Cerebellar cortex (tissue), 1 donor: Measurements from ENCODE around the gene ARFIP1.
"Not testable (repeated sequence)": the region's sequence is repeated elsewhere in the genome, so short reads cannot be mapped to it uniquely, and the experiment has no call there.

Experiments used
- DNase-seq: peaks from one replicate; pipeline ENCODE4 v3.0.0-alpha.2; 2015; ENCODE audit warnings: low spot score

The ARFIP1 gene, protein sequence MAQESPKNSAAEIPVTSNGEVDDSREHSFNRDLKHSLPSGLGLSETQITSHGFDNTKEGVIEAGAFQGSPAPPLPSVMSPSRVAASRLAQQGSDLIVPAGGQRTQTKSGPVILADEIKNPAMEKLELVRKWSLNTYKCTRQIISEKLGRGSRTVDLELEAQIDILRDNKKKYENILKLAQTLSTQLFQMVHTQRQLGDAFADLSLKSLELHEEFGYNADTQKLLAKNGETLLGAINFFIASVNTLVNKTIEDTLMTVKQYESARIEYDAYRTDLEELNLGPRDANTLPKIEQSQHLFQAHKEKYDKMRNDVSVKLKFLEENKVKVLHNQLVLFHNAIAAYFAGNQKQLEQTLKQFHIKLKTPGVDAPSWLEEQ

DNA sequence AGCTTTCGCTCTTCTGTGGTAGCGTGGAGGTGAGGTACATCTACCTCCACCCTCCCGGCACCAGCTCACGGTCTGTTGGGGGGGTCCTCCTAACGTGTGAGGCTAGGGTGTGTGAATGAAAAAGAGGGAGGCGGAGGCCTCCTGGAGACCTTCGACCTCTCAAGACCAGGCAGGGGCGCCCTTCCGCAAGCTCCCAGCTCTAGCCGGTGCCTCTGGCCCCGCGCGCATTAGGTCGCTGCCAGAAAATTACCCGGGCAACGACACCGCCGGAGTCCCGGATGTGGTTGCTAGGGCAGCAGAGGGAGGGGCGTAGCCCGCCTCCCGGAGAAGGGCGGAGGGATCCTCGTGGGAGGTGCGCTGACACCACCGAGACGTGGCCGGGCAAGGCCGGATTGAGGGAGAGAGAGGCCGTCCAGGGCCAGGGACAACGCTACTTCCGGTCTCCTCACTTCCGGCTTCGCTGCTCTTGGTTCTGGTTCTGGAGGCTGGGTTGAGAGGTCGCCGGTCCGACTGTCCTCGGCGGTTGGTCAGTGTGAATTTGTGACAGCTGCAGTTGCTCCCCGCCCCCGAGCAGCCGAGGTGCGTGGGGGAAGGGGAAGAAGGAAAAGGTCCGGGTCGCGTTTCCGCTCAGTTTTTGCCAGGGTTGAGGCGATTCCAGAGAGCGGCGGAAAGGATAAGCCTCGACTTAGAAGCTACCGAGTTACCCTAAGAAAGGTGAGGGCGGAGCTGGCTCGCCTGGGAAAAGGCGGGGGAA is at the start of gene ARFIP1, which contains the start of gene TIGD4:
Gene ARFIP1 (plus strand): TSS at position 442 of the 754 bp plus-strand sequence. CDS start 49,680 bp downstream, outside the sequence.
Gene TIGD4 (minus strand): TSS at position 218 of the 754 bp plus-strand sequence. CDS start 8,726 bp downstream, outside the sequence.
- peak; percentile 99 for DNase-seq

DNA sequence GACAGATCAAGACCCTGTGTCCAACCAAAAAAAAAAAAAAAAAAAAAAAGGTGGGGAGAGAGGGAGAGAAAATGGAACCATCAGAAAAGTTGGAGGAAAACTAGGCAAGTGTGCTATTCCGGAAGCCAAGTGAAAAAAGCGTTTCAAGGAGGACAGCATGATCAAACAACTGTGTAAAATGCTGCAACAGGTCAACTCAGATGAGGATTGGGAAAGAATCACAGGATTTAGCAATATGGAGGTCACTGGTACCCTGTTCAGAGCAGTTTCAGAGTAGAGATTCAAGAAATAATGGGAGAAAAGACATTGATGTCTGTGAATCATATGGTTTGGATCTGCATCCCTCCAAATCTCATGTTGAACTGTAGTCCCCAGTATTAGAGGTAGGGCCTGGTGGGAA is 47.8 kb upstream of the ARFIP1 start:
- DNase-seq = no peak

DNA sequence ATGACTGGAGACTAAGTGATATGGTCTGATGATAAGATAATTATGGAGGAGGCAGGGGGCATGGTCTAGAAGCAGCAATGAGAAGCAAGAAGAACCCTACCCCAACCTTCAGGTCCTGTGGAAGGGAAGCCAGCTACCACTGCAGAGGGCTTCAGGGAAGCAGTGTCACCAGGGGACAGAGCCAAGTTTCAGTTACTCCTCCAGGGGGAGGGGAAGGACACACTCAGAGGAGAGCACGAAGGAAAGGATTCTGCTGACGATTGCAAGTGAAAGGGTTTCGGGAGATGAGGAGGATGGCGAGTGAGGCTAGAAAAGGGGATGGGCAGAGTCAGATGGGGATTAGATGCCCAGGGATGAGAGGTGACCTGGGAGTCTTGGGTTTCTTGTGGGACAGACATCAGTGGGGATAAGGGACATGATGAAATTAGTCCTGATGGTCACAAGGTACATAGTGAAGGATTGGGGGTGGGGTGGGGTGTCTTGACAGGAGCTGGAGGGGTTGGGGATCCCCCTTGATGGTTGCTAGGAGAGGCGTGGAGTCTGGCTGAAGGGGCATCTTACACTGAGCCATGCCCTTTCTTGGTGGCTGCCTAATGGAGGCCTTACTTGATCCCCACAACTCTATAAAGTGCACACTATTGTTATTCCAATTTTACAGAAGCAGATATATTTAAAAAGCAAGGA is 45.6 kb upstream of the ARFIP1 start:
- no peak for DNase-seq

DNA sequence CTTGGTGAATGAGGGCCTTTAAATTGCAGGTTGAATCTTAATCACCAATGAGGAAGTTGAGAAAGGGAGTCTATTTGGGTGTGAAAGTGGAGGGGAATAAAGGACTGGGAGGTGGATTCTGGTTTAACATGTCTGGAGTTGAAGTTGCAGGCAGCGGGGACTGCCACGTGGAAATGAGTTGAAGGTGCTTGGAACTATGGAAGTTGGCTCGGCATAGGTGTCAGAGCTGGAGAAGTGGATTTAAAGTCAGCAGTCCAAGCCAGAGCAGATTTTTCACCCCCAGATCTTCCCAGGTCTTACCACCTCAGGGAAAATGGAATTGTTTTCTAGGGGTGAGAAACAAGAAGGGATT is 45.1 kb upstream of the ARFIP1 start:
- DNase-seq = no peak

DNA sequence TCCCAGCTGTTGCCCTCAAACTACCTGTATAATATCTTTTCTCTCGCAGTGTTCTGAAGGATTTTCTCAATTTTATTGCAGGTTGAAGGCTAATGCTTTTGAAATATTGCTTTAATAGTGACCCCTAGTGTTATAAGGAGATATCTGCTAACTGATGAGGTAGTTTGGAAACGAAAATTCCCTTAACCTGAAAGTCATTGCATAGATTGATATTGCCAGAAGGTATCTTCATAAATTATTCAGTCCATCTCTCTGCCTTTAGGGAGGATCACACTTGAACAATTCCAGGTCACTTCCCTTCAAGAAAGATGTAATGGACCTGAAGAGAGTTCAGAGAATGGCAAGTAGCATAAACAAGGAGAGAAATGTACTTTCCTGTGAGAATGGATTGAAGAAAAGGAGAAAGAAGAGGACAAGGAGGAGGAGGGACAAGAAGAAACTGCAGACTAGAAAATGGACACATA is 44.3 kb upstream of the ARFIP1 start:
- peak; percentile 22 for DNase-seq

DNA sequence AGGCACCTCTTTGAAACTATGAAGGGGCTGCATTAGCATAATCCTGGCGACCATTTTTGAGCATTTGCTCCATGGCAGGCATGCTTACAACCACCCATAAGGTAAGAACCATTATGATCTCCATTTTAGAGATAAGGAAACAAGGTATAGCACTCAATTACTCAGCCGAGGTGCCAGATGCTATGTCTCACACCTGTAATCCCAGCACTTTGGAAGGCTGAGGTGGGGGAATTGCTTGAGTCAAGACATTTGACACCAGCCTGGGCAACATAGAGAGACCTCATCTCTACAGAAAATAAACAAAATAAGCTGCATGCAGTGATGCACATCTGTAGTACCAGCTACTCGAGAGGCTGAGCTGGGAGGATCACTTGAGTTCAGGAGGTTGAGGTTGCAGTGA is 43.8 kb upstream of the ARFIP1 start:
- DNase-seq = no peak

DNA sequence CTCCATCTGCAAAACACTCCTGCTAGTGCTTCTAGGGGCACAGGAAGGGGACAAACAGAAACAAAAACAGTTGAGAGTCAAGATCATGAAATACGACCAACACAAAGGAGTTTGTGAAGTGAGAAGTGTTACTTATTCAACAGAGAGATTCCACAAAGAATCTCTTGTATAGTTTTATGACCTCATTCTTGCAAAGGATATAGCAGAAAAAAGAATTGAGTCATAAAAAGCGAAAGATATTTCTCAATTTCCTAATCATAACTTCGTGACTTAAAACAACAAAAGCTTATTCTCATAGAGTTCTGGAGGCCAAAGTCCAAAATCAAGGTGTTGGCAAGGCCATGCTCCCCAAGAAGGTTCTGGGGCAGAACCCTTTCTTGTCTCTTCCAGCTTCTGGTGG is 40.9 kb upstream of the ARFIP1 start:
- no peak for DNase-seq

DNA sequence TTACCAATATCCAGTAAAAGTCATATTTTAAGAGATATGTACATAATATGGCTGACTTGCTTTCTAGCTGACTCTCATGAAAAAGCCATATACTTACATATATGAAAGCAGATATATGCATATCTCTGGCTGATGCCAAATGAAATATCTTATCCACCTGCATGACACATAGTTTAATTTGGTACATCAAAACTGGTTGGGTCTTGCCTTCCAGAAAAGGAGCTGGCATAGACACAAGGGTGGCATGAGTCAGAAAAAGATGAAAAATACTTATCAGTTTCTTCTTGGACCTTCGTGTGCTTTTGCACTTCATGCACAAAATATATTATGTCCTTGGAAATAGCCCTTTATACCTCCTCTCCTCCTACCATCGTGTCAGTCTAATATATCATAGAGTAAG is 32.3 kb upstream of the ARFIP1 start:
- no peak for DNase-seq

DNA sequence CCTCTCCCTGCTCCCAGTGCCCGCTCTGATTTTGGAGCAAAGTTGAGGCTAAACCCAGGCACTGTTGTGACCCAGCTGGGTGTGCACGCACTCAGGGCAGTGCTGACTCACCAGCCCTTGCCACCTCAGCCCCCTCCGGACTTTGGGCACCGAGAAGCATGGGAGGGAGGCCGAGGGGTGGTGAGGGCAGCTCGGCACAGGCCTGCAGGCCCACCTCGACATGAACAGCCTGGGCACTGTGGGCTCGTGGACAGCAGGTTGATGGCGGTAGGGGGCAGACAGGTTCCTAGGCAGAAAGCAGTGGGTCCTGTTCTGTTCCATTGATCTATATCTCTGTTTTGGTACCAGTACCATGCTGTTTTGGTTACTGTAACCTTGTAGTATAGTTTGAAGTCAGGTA is 31.1 kb upstream of the ARFIP1 start:
- no peak for DNase-seq

DNA sequence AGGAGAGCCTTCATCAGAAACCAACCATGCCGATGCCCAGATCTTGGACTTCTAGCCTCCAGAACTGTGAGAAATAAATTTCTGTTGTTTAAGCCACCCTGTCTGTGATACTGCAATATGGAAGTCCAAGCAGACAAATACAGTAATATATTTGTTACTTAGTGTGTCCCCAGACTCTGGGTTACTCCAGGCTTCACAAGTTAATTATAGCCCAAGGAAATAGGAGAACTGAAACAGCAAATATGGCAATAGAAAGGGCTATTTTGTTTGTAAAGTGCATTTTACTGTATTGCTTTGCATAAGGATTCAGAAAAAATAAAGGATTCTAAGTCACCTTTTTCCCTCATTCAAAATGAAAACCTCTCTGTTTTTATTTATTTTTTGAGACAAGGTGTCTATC is 16.0 kb upstream of the ARFIP1 start:
- no peak for DNase-seq

DNA sequence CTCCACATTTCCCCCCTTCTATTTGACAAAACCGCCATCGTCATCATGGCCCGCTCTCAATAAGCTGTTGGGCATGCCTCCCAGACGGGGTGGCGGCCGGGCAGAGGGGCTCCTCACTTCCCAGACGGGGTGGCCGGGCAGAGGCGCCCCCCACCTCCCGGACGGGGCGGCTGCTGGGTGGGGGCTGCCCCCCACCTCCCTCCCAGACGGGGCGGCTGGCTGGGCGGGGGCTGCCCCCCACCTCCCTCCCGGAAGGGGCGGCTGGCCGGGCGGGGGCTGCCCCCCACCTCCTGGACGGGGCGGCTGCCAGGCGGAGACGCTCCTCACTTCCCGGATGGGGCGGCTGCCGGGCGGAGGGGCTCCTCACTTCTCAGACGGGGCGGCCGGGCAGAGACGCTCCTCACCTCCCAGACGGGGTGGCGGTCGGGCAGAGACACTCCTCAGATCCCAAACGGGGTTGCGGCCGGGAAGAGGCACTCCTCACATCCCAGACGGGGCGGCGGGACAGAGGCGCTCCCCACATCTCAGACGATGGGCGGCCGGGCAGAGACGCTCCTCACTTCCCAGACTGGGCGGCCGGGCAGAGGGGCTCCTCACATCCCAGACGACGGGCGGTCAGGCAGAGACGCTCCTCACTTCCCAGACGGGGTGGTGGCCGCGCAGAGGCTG is 14.6 kb upstream of the ARFIP1 start:
- not testable (repeated sequence) for DNase-seq

DNA sequence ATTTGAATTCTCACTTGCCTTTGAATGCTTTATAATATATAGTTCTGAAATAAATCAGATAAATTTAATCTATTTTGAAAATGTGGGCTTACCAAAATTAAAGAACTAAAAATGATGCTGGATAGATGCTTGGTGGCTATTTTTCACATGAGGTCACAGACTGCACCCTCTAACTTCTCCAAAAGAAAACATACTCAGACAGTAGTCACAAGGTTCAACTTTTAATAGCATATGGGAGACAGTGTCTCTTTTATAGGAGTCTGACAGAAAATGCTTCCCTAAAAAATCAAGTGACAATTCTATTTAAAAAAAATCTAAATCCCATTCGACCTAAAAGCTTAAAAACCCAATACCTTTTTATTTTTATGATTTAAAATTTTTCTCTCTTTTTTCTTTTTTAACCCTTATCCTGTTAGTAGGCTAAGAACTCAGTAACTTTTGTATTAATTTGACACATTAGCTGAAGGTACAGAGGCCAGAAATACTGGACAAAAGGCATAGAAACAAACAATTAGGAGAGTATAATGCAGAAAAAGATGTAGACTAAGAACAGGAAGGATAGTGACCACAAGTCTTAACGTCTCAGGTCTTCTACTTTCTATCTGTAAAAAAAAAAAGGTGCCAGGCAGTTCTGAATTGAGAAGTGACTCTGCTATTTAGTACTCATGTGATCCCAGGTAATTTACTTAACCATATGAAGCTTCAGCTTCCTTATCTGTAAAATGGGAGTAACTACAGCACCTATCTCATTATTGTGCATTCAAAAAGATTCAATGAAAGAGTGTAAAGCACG is 7.8 kb upstream of the ARFIP1 start:
- no peak for DNase-seq

DNA sequence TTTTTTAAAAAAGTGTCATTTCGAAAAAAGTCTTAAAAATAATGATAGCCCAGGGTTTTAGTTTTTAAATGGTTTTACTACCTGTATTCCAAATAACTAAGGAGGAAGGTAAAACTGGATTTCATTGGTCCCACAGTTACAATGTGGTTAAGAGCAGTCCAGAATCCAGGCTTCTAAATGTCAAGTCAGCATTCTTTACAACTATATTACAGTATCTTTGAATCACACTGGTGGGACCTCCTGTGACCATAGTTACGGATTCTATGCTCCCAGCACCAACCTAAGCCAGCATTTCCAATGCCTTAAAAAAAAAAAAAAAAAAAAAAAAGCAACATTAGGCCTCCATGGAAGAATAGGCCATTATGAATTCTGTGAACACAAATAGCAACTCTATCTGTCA is 6.4 kb upstream of the ARFIP1 start:
- no peak for DNase-seq

DNA sequence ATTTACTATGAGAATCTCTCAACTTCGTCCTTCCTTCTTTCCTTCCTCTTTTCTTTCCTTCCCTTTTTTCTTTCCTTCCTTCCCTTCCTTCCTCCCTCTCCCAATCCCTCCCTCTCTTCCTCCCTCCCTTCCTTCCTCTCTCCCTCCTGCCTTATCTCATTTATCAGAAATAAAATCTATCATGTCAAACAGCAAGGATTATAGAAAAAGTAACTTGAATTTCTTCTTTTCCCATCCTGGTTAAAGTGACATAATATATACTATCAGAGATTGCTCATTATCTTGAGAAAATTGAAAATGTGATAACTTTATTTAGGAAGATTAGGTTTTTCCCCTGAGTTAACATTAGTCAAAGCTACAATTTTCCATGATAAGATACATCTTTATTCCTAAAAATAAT is 5.8 kb upstream of the ARFIP1 start:
- no peak for DNase-seq

DNA sequence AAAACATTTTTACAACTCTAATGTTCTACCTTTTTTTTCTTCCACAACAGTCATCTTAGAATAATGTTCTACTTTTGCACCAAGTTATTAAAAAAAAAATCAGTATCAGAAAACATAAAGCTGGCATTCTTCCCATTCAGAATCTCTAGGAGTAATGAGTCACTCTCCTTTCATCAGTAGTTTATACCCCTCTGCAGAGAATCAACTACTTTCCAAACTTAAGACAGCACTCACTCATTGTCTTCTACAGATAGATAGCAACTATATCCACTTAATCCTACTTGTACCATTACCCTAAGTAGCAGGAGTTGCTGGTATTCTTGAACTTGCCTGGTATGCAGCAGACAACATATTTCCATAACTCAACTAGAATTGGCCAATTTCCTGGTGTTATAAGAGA is 3.4 kb upstream of the ARFIP1 start:
- no peak for DNase-seq

DNA sequence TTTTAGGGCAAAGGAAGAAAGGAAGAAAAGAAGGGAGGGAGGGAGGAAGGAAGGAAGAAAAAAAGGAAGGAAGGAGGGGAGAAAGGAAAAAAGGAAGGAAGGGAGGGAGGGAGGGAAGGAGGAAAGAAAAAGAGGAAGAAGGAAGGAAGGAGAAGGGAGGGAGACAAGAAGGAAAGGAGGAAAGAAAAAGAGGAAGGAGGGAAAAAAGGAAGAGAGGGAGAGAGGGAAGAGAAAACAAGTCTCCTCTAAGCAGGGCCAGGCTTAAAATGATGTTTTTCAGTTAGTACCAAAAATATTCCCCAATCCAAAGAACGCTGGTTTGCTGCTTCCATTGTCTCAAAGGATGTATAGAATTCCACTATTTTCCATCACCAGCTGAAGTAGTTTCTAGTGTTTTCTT is 2.3 kb upstream of the ARFIP1 start:
- DNase-seq = no peak

DNA sequence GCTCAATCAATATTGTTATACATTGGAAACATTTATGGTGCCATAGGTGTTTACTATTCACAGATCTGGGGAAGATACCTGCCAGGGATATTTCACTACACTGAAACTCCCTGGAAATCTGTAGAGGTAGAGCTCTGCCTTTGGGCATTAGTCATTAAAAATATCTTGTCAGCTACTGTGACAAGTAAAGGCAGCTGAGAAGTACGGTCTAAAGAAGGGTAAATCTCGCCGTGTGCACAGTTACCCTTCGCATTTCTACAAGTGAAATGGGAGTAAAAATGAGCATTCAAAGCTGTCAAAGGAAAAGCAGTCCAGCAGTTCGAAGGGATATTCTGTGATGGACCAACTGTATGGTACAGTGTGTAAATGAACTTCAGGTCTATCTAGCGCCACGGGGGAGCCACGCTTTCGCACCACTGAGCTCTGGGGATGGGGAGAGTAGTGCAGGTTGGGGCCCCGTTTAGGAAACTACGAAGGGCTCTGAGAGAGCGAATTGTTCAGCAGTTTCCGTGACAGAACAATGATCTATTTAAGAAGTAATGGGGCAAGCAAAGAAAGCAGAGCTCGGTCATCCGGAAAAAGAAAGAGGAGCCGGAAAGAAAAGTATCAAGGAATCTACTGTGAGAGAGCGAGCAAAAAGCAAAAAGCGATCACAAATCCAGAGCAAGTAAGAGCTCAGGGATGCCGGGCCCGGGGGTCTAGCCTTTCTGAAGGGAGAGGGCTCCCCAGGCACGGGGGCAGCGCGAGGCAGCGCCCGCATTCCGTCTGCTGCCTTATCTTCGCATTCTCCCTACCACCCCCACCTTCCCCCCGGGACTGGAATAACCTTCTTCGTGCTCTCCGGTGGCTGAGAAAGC is 870 bp upstream of the ARFIP1 start:
- peak; percentile 49 for DNase-seq

DNA sequence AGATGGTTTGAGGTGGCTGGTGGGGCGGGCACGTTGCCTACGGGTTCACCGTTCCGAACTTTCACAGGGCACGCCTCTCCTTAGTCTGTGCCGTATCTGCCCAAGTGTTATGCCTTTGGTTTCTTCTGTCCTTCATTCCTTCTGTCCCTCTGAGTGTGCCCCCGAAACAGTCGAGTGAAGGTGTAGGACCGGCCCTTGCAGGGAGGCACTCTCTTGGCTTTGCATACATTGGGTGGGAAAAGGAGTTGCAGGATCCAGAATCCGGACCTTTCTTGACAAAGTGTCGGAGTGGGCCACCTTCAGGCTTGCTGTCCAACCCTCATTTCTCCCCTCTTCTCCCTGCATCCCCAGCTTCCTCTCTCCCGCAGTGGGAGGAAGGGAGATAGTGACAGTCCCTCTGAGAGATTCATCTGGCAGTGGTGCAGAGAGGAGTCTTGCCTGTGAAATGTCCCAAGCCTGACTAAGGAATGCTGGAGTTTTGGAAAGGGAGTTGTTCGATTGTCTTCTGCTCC is 569 bp downstream of the ARFIP1 start:
- no peak for DNase-seq

DNA sequence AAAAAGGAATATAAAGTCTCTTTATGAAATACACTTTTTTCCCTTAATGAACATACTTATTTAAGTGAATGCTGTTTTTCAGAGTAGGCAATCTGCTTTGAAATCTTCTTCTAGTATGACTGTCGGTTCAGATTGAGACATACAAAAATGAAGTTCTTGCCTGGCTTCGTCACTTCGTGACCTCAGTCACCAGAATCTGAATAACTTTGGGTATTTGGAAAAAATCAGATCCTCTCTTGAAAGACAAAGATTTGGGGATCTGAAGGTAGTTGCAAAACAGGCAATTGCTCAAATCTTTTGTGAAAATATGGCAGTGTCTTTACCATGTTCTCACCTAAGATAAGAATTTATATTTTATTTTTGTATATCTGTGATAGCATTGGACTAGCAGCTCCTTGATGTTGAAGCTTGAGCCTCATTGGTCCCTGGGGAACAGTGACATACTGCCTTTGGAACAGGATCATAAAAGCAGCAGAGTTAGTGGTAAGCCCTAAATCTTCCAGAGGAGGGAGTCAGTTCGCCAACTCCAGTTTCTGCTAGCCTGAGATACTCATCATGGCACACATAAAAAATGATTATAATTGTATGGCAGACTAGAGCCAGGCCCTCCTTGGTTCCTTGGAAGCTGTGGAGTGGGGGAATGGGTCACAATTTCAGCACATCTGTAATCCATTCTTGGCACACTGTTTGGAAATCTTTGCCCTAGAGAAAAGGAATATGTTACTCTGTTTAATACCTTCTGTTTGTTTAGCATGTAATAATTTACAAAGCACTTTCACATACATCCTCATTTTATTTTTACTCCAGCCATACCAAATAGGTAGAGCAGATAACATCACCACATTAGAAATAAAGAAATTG is 5.0 kb downstream of the ARFIP1 start:
- no peak for DNase-seq
